Measurements from ENCODE around the gene LNX2.

DNA sequence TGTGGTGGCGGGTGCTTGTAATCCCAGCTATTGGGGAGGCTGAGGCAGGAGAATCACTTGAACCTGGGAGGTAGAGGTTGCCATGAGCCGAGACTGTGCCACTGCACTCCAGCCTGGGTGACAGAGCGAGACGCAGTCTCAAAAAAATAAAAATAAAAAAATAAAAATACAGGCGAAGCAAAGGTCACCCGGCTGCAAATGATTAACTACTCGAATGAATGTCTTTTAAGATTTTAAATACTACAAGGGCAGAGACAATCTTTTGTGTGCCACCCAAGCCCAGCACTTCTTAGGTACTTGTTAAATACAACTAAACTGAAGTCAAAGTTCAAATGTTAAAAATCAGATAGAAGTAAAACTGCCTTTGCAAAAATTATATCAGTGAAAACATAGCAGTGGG is 6.7 kb downstream of the LNX2 start:
- no peak for TF ChIP-seq CTCF (IDR thresholded peaks at IDR 0.05)
- TF ChIP-seq POLR2A (IDR thresholded peaks at IDR 0.05), result no peak
